Measurements from ENCODE around the gene PROM1. TPM values are rescaled to one million over a fixed set of nuclear protein-coding genes. Genes with fewer than 3 reads are reported as not detected.

PROM1 gene
- total and polyA plus RNA-seq, 2 donors (not counting 1 experiment from before 2014, with no cell fraction given): 0.10 to 0.17 TPM

GRCh38 chr4:16122308-16122711, 38.5 kb upstream of the PROM1 start:
- no peaks in the 10 kb centered on the region for H4K20me1 ChIP-seq (ENCODE audit: control insufficient read depth, extremely low read depth, insufficient read depth, low read length)
- H3K9me3 ChIP-seq (ENCODE audit: control insufficient read depth, insufficient read depth, low read depth, low read length): no peaks in the 10 kb centered on the region
- no peaks in the 10 kb centered on the region for H3K4me1 ChIP-seq (ENCODE audit: control insufficient read depth, extremely low read depth, insufficient read depth, low read length)
- no peak overlapping the region for H3K27ac ChIP-seq (ENCODE audit: insufficient read depth, low read length)
- H3K79me2 ChIP-seq (ENCODE audit: control insufficient read depth, insufficient read depth, low read length): no peaks in the 10 kb centered on the region
- no peak overlapping the region for H3K4me3 ChIP-seq (replicated peaks in 1 of 4; ENCODE audit: control extremely low read depth in 1 of 4, insufficient read depth in 1 of 4, low read depth in 3 of 4, low read length in 4 of 4)
- no peak overlapping the region for H3K4me2 ChIP-seq (ENCODE audit: extremely low read depth, insufficient read depth, low read length)
- H3K9ac ChIP-seq (ENCODE audit: insufficient read depth, low read length): no peak overlapping the region
- TF ChIP-seq CTCF (conservative IDR thresholded peaks at IDR 0.05 in 1 of 2, IDR thresholded peaks at IDR 0.05 in 1 of 2; ENCODE audit: low read depth in 1 of 2, low read length in 2 of 2): no peak
- TF ChIP-seq EZH2 (IDR thresholded peaks at IDR 0.05; ENCODE audit: low read length, missing control alignments): no peak
- no peak overlapping the region for H2AFZ ChIP-seq (ENCODE audit: low read length)
- peaks cover 5% of the 10 kb centered on the region for H3K27me3 ChIP-seq (ENCODE audit: control insufficient read depth, insufficient read depth, low read length)
- DNase-seq (ENCODE audit: low read depth in 2 of 2): no peak
- H3K36me3 ChIP-seq (ENCODE audit: control insufficient read depth, insufficient read depth, low read length): no peaks in the 10 kb centered on the region

GRCh38 chr4:16120720-16121119, 36.9 kb upstream of the PROM1 start:
- no peak overlapping the region for H3K4me3 ChIP-seq (replicated peaks in 1 of 4; ENCODE audit: control extremely low read depth in 1 of 4, insufficient read depth in 1 of 4, low read depth in 3 of 4, low read length in 4 of 4)

GRCh38 chr4:16119981-16120380, 36.2 kb upstream of the PROM1 start:
- H3K4me1 ChIP-seq (ENCODE audit: control insufficient read depth, extremely low read depth, insufficient read depth, low read length): no peaks in the 10 kb centered on the region
- H4K20me1 ChIP-seq (ENCODE audit: control insufficient read depth, extremely low read depth, insufficient read depth, low read length): peaks cover 2% of the 10 kb centered on the region
- no peaks in the 10 kb centered on the region for H3K9me3 ChIP-seq (ENCODE audit: control insufficient read depth, insufficient read depth, low read depth, low read length)
- TF ChIP-seq EZH2 (IDR thresholded peaks at IDR 0.05; ENCODE audit: low read length, missing control alignments) (no peak), CTCF (conservative IDR thresholded peaks at IDR 0.05 in 1 of 2, IDR thresholded peaks at IDR 0.05 in 1 of 2; ENCODE audit: low read depth in 1 of 2, low read length in 2 of 2) (no peak)
- H3K4me3 ChIP-seq (replicated peaks in 1 of 4; ENCODE audit: control extremely low read depth in 1 of 4, insufficient read depth in 1 of 4, low read depth in 3 of 4, low read length in 4 of 4): no peak overlapping the region
- H3K9ac ChIP-seq (ENCODE audit: insufficient read depth, low read length): no peak overlapping the region
- no peak overlapping the region for H3K27ac ChIP-seq (ENCODE audit: insufficient read depth, low read length)
- H3K27me3 ChIP-seq (ENCODE audit: control insufficient read depth, insufficient read depth, low read length): peaks cover 5% of the 10 kb centered on the region
- no peaks in the 10 kb centered on the region for H3K79me2 ChIP-seq (ENCODE audit: control insufficient read depth, insufficient read depth, low read length)
- H2AFZ ChIP-seq (ENCODE audit: low read length): no peak overlapping the region
- H3K36me3 ChIP-seq (ENCODE audit: control insufficient read depth, insufficient read depth, low read length): no peaks in the 10 kb centered on the region
- no peak overlapping the region for H3K4me2 ChIP-seq (ENCODE audit: extremely low read depth, insufficient read depth, low read length)
- no peak for DNase-seq (ENCODE audit: low read depth in 2 of 2)

More at GRCh38 chr4:16120720-16121119, 36.9 kb upstream of the PROM1 start:
- no peak overlapping the region for H3K27ac ChIP-seq (ENCODE audit: insufficient read depth, low read length)
- H3K4me1 ChIP-seq (ENCODE audit: control insufficient read depth, extremely low read depth, insufficient read depth, low read length): no peaks in the 10 kb centered on the region
- H3K27me3 ChIP-seq (ENCODE audit: control insufficient read depth, insufficient read depth, low read length): peaks cover 5% of the 10 kb centered on the region
- H3K4me2 ChIP-seq (ENCODE audit: extremely low read depth, insufficient read depth, low read length): no peak overlapping the region
- no peak overlapping the region for H3K9ac ChIP-seq (ENCODE audit: insufficient read depth, low read length)
- TF ChIP-seq CTCF (conservative IDR thresholded peaks at IDR 0.05 in 1 of 2, IDR thresholded peaks at IDR 0.05 in 1 of 2; ENCODE audit: low read depth in 1 of 2, low read length in 2 of 2) (no peak), EZH2 (IDR thresholded peaks at IDR 0.05; ENCODE audit: low read length, missing control alignments) (no peak)
- no peak for DNase-seq (ENCODE audit: low read depth in 2 of 2)
- no peaks in the 10 kb centered on the region for H3K79me2 ChIP-seq (ENCODE audit: control insufficient read depth, insufficient read depth, low read length)
- H3K36me3 ChIP-seq (ENCODE audit: control insufficient read depth, insufficient read depth, low read length): no peaks in the 10 kb centered on the region
- no peaks in the 10 kb centered on the region for H3K9me3 ChIP-seq (ENCODE audit: control insufficient read depth, insufficient read depth, low read depth, low read length)
- no peak overlapping the region for H2AFZ ChIP-seq (ENCODE audit: low read length)
- peaks cover 2% of the 10 kb centered on the region for H4K20me1 ChIP-seq (ENCODE audit: control insufficient read depth, extremely low read depth, insufficient read depth, low read length)

Measured in fibroblast of lung (primary cell).